Left kidney (tissue), 2 donors: ENCODE results near the gene NTHL1. TPM values are rescaled to one million over a fixed set of nuclear protein-coding genes. Genes with fewer than 3 reads are reported as not detected.

ENCODE experiments used
- DNase-seq: peaks from one replicate; pipeline ENCODE4 v3.0.0-alpha.2; 2013
- polyA plus RNA-seq: library from polyadenylated mRNA; unstranded; fragments of 120-200 nt; gene quantifications from one replicate; pipeline ENCODE4 v1.2.1, GENCODE V29; 2013; ENCODE audit not compliant: insufficient read length

NTHL1 gene
- polyA plus RNA-seq, 1 donor, result 14.7 TPM

- no peak for DNase-seq
These were observed 18.5 kb upstream of the NTHL1 start for GRCh38 chr16:2066139-2066538.

- DNase-seq, result no peak
These were observed 16.8 kb upstream of the NTHL1 start for GRCh38 chr16:2064368-2064945.

GRCh38 chr16:2063861-2064260 is 16.2 kb upstream of the NTHL1 start:
- DNase-seq, result no peak

GRCh38 chr16:2062801-2063200 is 15.2 kb upstream of the NTHL1 start:
- no peak for DNase-seq

GRCh38 chr16:2061526-2061925 is 13.9 kb upstream of the NTHL1 start:
- DNase-seq, result no peak

GRCh38 chr16:2061023-2061422 is 13.4 kb upstream of the NTHL1 start:
- no peak for DNase-seq

GRCh38 chr16:2060346-2060745 is 12.7 kb upstream of the NTHL1 start:
- DNase-seq, result no peak

- DNase-seq, result no peak
These were observed 11.2 kb upstream of the NTHL1 start for GRCh38 chr16:2058872-2059271.

GRCh38 chr16:2058420-2058819 is 10.8 kb upstream of the NTHL1 start:
- no peak for DNase-seq

GRCh38 chr16:2057438-2057837 is 9.8 kb upstream of the NTHL1 start:
- no peak for DNase-seq

- no peak for DNase-seq
These were observed 9.2 kb upstream of the NTHL1 start for GRCh38 chr16:2056681-2057407.

GRCh38 chr16:2056077-2056476 is 8.4 kb upstream of the NTHL1 start:
- DNase-seq, result no peak

GRCh38 chr16:2054543-2055245 is 7.1 kb upstream of the NTHL1 start:
- no peak for DNase-seq

GRCh38 chr16:2053897-2054296 is 6.3 kb upstream of the NTHL1 start:
- no peak for DNase-seq

GRCh38 chr16:2053211-2053610 is 5.6 kb upstream of the NTHL1 start:
- DNase-seq, result no peak

GRCh38 chr16:2048116-2048543 is 496 bp upstream of the NTHL1 start:
- DNase-seq, result no peak

- no peak for DNase-seq
These were observed 723 bp downstream of the NTHL1 start for GRCh38 chr16:2046893-2047329.

GRCh38 chr16:2045965-2046892 is 1.4 kb downstream of the NTHL1 start:
- DNase-seq, result no peak

- DNase-seq, result no peak
These were observed 3.1 kb downstream of the NTHL1 start for GRCh38 chr16:2044541-2044940.

- no peak for DNase-seq
These were observed 3.8 kb downstream of the NTHL1 start for GRCh38 chr16:2043667-2044451.

- no peak for DNase-seq
These were observed 4.5 kb downstream of the NTHL1 start for GRCh38 chr16:2042986-2043666.
